ENCODE data around the gene AXIN1. TPM values are rescaled to one million over a fixed set of nuclear protein-coding genes. Genes with fewer than 3 reads are reported as not detected.
A peak's percentile ranks its signal among the peaks of the same experiment; 100 is the strongest.

Gene AXIN1
- polyA plus RNA-seq, 2 of the 4 experiments (the other 2 are of a cell fraction) = 8.7 to 19.3 TPM

- POLR2A ChIA-PET = no interaction called here
- Histone ChIP-seq H3K27ac (no peak overlapping the region), H3K4me3 (no peak overlapping the region), H3K4me2 (no peak overlapping the region), H3K4me1 (peaks cover 14% of the 10 kb centered on the region), H3K9me3 (no peaks in the 10 kb centered on the region)
- TF ChIP-seq TP53 (CRISPR knock-in tag; IDR thresholded peaks at IDR 0.05) (no peak), MAZ (IDR thresholded peaks at IDR 0.05; ENCODE audit: borderline replicate concordance, low read depth, low read length) (no peak)
- 87% methylated on average over 21 of the region's 21 CpGs for WGBS (ENCODE audit: missing lambda C conversion rate)
- CTCF ChIA-PET = interaction anchor here (0.9 to 1.6 kb wide), 2 partner anchors 109 to 156 kb away, joined by 3 to 5 read pairs; partner anchors contain the start of gene LUC7L
- FAIRE-seq (no peak), DNase-seq (ENCODE audit: low read depth in 1 of 2, low spot score in 1 of 2) (no peak), ATAC-seq (no peak)
Observed at GRCh38 chr16:337975-338575, 14.4 kb downstream of the AXIN1 start.

GRCh38 chr16:337437-337836 lies 15.1 kb downstream of the AXIN1 start:
- TF ChIP-seq ELK1 (IDR thresholded peaks at IDR 0.05; ENCODE audit: low read depth, low read length) = no peak
- no peak for TF ChIP-seq GATA3 (IDR thresholded peaks at IDR 0.05; ENCODE audit: borderline replicate concordance)
- no peak for TF ChIP-seq JUNB (IDR thresholded peaks at IDR 0.05)
- no peak for TF ChIP-seq NFE2L2 (conservative IDR thresholded peaks at IDR 0.05; ENCODE audit: low read length)
- TF ChIP-seq EHMT2 (IDR thresholded peaks at IDR 0.05; ENCODE audit: low read depth) = no peak
- TF ChIP-seq EP300 (IDR thresholded peaks at IDR 0.05) = no peak
- no peak for TF ChIP-seq RNF2 (IDR thresholded peaks at IDR 0.05; ENCODE audit: borderline replicate concordance, low read depth)
- no peak for TF ChIP-seq NR3C1 (IDR thresholded peaks at IDR 0.05)
- TF ChIP-seq BHLHE40 (IDR thresholded peaks at IDR 0.05; ENCODE audit: low read depth, low read length) = no peak
- no peak for TF ChIP-seq TP53 (CRISPR knock-in tag; IDR thresholded peaks at IDR 0.05)
- no peak for TF ChIP-seq REST (IDR thresholded peaks at IDR 0.05)
- 90% methylated on average over 10 of the region's 10 CpGs for WGBS (ENCODE audit: missing lambda C conversion rate)
- DNase-seq (ENCODE audit: low read depth in 1 of 2, low spot score in 1 of 2) = no peak
- ChIA-PET POLR2A (interaction anchor here (0.6 kb wide), 1 partner anchor 11 kb away, joined by 3 read pairs; no protein-coding TSS in a partner anchor), CTCF (interaction anchor here (0.6 to 1.6 kb wide), 5 partner anchors 25 to 272 kb away, joined by 3 to 7 read pairs (median 3); no protein-coding TSS in a partner anchor)
- Histone ChIP-seq H3K27ac (no peak overlapping the region), H3K4me2 (no peak overlapping the region), H3K4me3 (no peak overlapping the region), H3K9me3 (no peaks in the 10 kb centered on the region), H3K4me1 (peaks cover 14% of the 10 kb centered on the region)
- no peak for FAIRE-seq
- ATAC-seq = peak in 1 of 2 experiments; percentile 24; a peak in 1 of 6 replicates

- no peak overlapping the region for H3K27ac ChIP-seq
- WGBS (ENCODE audit: missing lambda C conversion rate) = 97% methylated on average over 11 of the region's 11 CpGs
- ChIA-PET POLR2A (no interaction called here), CTCF (interaction anchor here (1.2 to 2.0 kb wide), 4 partner anchors 9 to 155 kb away, joined by 3 to 7 read pairs (median 4); no protein-coding TSS in a partner anchor)
- peaks cover 17% of the 10 kb centered on the region for H3K4me1 ChIP-seq
- H3K4me3 ChIP-seq = no peak overlapping the region
- no peak for FAIRE-seq
- H3K4me2 ChIP-seq = no peak overlapping the region
- ATAC-seq = no peak
- DNase-seq (ENCODE audit: low read depth in 1 of 2, low spot score in 1 of 2) = no peak
- H3K9me3 ChIP-seq = no peaks in the 10 kb centered on the region
- TF ChIP-seq ELK1 (IDR thresholded peaks at IDR 0.05; ENCODE audit: low read depth, low read length) = no peak
- no peak for TF ChIP-seq HMGXB4 (CRISPR knock-in tag; IDR thresholded peaks at IDR 0.05; ENCODE audit: borderline replicate concordance)
- TF ChIP-seq RFX5 (IDR thresholded peaks at IDR 0.05) = no peak
- no peak for TF ChIP-seq NR3C1 (IDR thresholded peaks at IDR 0.05)
- TF ChIP-seq CHD2 (IDR thresholded peaks at IDR 0.05; ENCODE audit: low read length, partially characterized antibody) = no peak
- no peak for TF ChIP-seq ESRRA (IDR thresholded peaks at IDR 0.05; ENCODE audit: borderline replicate concordance, low read length)
- no peak for TF ChIP-seq E2F6 (IDR thresholded peaks at IDR 0.05; ENCODE audit: borderline replicate concordance, low read depth)
- TF ChIP-seq PBX3 (IDR thresholded peaks at IDR 0.05) = no peak
- TF ChIP-seq RCOR1 (IDR thresholded peaks at IDR 0.05; ENCODE audit: low read depth, low read length) = no peak
- no peak for TF ChIP-seq POLR2AphosphoS2 (conservative IDR thresholded peaks at IDR 0.05; ENCODE audit: low read length)
- TF ChIP-seq TFCP2L1 (CRISPR knock-in tag; IDR thresholded peaks at IDR 0.05) = no peak
- TF ChIP-seq NFE2L2 (conservative IDR thresholded peaks at IDR 0.05; ENCODE audit: low read length) = no peak
- no peak for TF ChIP-seq HOXA7 (CRISPR knock-in tag; IDR thresholded peaks at IDR 0.05)
- no peak for TF ChIP-seq CBX8 (IDR thresholded peaks at IDR 0.05)
- no peak for TF ChIP-seq SREBF2 (IDR thresholded peaks at IDR 0.05)
Observed at GRCh38 chr16:336269-336668, 16.3 kb downstream of the AXIN1 start.
